HG02885 (cell line): Measurements from ENCODE around the gene HIP1.
"Not testable (repeated sequence)": the region's sequence is repeated elsewhere in the genome, so short reads cannot be mapped to it uniquely, and the experiment has no call there.

Source experiments
- ATAC-seq: cut with Tn5 transposase; IDR thresholded peaks from one replicate; pipeline ENCODE4 v1.9.1; 2021; ENCODE audit warnings: mild to moderate bottlenecking; ENCODE audit not compliant: unreplicated experiment, poor library complexity

The HIP1 gene

DNA sequence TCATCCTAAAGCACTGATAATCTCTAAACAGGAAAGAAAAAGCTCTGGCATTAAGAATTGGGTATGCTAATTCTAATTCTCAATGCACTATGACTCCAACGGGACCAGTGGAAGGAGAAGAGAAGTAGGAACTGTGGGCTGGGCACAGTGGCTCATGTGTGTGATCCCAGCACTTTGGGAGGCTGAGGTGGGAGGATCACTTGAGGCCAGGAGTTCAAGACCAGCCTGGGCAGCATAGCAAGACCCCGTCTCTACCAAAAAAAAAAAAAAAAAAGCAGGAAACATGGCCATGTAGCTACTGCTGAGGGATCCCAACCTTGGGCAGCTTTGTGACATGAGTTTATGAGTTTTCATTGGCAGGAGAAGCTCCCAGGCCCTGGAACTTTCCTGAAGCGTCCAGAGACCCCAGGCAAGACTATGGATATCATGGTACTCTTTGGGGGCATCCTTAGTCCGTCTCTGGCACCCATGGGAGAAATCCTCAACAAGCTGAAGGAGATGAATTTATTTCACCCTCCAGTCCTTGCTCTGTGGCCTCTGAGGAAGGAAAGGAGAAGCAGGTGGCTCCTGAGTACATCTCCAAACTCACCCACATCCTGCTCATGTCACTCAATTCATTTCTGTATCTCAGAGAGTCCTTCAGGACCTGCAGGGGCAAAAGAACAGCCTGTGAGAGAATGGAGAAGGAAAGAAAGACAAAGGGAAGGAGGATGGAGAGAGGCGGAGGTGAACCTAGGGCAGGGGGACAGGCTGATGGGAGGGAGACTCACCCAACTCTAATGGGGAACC, 147.1 kb downstream of the HIP1 start:
- ATAC-seq: no peak

DNA sequence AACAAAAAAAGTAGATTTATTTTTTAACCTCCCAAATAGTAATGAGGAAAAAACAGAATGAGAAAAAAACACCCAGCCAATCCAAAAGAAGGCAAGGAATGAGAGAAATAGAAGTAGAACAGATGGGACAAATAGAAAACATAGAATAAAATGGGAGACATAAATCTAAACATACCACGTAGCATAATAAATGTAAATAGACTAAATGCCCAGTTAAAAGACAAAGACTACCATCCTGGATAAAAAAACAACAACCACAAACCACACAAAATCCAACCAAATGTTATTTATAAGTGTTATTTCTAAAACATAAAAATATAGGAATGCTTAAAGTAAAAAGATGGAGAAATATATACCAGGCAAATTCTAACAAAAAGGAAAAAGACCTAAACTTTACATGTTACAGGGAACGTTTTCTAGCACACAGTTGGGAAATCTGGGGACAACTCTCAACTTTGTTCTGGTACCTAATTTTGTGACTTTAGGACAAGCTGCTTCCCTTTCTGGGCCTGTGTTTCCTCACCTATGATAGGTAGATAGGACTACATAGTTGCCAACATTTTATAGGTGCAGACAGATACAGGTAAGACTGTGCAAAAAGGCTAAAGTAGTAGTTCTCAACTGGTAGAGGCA, 148.3 kb downstream of the HIP1 start:
- no peak for ATAC-seq

DNA sequence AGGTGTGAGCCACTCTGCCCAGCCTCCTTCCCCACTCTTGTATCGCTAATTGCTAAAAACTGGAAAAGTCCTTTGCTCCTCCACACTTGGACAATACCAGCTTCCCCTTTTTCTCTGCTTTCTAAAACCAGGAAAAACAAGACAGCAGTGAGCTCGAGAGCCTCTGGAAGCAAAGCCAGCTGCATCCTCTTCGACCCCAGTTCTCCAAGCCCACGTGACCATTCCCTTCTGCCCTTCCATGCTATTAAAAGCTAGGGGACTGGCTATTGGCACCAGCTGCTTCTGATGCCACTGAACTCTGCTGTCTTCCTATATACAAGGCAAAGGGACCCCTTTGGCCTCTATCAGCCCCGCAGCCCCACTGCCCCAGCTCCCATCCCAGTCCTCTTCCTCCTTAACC, 154.4 kb downstream of the HIP1 start:
- no peak for ATAC-seq

DNA sequence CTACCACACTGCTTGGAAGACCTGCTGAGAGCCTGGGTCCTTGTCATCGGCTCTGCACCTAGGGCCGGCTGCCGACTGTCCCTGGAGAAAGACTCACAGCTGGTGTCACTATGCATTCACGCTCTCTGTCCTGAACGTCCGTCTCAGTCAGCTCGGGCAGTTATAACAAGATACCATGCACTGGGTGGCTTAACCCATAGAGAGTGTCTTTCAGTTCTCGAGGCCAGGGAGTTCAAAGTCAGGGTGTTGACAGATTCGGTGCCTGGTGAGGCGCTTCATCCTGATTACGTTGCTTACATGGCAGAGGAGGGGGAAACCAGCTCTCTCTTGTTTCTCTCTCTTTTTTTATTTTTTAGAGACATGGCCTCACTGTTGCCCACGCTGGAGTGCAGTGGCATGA, 155.5 kb downstream of the HIP1 start:
- ATAC-seq: no peak

DNA sequence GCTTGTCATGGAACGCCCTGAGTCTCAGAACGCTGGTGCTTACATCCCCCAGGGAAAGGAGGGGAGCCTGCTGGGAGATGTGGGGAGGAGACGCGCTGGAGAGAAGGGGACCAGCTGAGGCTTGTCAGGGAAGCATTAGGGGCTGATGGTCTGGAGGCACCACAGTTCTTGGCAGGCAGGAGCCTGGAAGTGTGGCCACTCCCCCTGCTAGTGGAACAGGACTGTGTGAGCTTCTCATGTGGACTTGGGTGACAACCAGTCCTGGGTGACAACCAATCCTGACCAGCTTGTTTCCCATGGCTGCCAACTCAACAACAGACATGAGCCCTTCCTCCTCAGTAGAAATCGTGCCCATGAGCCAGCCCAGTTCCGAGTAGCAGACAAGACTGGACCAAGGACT, 158.8 kb downstream of the HIP1 start:
- ATAC-seq: no peak

DNA sequence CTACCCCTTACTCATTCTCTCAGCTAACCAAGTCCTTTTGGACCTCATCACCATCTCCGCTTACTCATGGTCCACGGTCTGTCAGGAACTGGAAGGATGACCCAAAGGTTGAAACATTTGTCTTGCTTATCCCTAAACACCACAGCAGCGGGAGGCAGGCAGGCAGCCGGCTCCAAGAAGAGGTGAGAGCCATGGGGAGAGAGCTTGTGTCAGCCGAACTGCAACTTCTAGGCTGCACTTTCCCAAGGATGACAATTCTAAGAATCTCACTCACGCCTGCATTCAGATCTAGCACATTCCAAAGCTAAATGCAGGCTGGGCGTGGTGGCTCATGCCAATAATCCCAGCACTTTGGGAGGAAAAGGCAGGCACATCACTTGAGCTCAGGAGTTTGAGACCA, 160.7 kb downstream of the HIP1 start:
- ATAC-seq: no peak

DNA sequence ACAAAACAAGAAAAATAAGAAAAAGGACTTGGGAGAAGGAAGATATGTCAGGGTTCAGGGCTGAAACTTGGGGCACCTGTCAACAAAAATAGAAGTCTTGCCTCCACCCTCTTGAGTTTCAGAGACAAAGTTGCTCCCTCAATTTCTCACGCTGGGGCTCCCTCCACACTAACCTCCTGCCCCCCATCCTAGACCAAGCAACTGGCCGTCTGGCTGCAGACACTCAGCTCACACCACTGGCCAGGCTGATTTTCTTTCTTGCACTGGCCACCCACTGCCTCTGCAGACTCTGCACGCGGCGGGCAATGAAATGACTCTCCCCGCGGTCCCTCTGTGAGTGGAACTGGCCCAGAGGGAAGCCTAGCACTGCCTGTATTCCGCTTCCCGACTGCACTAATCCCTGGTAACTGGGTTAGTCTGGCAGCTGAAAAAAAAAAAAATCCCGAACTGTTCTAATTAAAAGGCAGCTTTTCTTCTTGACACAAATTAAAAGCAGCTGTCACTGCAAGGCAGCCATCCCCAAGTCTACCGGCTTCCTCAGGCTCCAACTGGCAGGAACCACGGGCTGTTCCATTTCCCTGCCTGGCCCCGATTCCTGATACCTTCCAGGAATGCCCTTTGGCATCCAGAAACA, 163.1 kb downstream of the HIP1 start:
- no peak for ATAC-seq

DNA sequence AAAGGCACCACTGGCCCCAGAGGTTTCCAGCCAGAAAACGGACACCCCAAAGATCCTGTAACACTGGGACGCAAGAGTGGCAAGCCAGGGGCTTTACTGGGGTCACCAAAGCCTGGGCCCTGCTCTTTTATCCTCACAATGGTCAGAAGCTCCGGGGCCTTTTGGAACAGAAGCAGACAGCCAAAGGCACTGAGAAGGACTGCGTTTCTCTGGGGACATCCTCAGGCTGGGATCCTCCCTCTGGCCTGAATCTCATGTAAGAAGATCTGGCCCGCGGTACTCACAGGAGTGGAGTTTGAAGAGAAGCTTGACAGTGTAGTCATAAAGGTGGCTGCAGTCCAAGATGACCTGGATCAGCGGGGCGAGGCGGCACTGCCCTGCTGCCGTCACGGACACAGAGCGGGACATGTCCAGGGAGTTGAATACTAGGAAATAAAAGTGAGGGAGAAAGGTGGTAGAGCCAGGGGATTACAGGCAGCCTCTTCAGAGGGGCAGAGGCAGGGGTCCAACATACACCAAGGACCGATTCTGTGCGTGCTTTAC, 165.2 kb downstream of the HIP1 start:
- no peak for ATAC-seq

DNA sequence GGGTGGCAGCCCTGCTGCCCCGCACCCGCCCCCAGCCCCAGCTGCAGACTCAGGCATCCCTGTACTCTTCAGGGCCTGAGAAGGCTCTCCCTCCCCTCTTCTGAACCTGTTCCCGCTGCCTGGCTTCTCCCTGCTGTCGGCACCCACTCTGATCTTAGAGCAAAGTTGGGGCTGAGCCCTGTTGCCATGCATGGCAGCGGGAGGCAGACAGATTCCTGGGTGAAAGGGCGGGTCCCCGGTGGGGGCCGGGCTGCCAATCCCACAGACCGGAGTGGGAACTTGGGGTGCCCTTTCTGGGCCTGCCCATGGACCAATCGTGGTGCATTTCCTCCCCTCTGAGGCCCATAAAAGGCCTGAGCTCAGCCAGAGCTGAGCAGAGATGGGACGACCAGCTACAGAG, 165.9 kb downstream of the HIP1 start:
- no peak for ATAC-seq

DNA sequence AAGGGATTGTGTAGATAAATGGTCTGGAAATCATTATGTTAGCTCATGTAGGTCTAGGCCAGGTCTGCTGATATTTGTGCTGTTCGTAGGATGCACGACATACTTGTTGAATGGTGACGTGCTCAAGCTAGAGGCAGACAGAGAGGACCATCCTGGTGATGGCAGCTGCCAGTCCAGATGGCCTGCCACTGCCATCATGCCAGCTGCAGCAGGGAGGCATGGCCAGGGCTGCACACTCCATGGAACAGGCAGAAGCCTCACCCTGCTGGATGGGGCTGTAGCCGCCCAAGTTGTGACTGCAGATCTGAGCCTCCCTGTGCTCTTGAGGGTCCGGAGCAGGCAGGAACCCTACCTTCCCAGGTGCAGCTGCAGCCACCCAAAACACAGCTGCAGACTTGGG, 166.3 kb downstream of the HIP1 start:
- no peak for ATAC-seq

DNA sequence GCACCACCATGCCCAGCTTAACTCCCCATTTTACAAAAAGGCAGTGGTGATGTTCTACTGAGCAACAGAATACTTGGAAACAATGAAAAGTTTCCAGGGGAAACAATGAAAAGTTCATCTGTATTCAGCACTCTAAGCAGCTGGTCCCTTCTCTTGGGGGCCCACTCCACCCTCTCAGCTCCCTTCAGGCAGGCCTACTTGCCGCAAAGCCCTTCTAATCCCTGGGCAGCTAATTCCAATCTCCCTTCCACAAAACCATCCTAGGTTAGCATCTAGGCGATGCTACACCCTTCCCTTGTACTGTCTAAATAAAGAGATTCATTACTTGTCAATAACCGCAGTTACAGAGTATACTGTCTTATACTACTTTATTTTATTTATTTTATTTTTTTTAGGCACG, 167.5 kb downstream of the HIP1 start:
- ATAC-seq: no peak

DNA sequence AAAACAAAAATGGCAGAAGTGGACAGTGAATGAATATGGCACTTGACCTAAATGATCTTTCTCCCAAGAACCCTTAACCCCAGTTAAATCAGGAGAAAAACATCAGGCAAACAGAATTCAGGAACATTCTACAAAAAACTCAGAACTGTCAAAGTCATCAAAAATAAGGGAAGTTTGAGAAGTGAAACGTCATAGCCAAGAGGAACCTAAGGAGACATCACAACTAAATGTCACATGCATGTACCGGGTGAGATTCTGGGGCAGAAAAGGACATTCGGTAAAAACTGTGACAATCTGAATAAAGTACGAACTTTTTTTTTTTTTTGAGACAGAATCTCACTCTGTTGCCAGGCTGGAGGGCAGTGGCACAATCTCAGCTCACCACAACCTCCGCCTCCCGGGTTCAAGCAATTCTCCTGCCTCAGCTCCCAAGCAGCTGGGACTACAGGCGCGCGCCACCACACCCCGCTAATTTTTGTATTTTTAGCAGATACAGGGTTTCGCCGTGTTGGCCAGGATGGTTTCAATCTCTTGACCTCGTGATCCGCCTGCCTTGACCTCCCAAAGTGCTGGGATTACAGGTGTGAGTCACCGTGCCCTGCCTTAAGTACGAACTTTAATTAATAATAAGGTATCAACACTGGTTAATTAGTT, 169.0 kb downstream of the HIP1 start:
- ATAC-seq: not testable (repeated sequence)

DNA sequence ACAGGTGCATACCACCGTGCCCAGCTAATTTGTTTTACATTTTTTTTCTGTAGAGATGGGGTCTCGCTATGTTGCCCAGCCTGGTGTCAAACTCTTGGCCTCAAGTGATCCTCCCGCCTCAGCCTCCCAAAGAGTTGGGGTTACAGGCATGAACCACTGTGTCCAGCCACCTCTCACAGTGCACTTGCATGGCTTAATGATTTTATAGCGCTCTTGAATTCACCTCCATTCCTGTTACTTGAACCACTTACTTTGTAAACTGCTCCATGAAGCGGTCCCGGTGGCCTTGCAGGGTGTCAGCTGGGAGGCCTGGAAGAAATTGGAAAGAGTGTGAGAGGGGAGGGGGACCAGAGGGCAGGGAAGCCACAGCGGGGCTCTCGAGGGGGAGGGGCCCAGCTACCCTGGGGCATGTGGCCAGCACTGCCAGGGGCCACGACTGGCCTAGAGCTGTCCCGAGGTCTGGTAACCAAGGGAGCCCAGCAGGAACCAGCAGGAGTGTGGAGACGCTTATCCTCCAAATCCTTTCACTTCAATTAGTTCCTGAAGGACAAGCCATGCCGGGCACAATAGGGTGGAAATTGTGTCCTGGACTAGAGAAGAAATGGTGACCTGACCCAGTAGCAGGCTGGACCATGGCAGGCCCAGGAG, 170.7 kb downstream of the HIP1 start:
- no peak for ATAC-seq

DNA sequence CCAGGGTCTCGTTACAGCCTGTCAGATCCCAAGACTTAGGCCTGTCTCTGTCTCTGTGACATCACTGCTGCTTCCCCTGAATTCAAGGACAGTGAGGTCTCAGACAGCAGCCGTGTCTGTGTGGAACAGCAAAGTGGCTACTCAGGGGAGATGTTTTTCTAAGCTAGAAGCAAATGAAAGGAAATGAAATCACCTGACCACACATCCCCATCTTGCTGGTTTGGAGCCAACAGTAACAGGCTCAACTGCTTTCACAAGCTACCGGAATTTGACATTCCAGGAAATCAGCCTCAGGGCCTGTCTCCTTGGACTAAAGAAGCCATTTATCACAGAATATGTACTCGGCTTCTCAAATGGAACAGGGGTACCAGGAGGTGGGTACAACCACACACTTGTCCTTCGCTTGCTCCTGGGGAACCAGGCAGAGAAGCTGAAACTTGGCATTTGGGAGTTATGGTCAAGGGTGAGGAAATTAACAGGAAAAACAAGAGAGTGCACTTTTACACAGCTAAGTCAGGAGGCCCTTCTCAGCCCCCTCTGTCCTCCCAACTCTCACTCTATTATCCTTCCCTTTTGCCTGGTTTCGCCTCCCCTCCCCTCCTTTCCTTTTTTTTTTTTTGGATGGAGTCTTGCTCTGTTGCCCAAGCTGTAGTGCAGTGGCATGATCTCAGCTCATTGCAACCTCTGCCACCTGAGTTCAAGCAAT, 173.5 kb downstream of the HIP1 start:
- no peak for ATAC-seq

DNA sequence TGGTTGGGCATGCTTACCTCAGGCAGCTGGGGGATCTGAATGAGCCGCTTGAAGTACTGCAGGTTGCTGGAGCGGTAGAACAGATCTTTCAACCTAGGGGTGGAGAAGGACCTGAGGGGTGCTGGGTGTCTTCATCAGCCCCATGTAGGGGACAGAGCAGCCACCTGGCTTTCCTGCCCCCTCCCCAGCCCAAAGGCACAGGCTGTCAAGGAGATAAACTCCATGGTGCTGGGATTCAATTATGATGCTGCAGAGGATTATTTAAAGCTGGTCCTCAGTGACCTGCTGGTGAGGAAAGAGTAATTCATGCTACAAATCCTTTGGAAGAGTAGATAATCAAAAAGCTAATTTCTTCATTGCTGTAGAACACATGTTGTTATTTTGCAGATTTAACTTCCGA, 175.6 kb downstream of the HIP1 start:
- ATAC-seq: no peak

DNA sequence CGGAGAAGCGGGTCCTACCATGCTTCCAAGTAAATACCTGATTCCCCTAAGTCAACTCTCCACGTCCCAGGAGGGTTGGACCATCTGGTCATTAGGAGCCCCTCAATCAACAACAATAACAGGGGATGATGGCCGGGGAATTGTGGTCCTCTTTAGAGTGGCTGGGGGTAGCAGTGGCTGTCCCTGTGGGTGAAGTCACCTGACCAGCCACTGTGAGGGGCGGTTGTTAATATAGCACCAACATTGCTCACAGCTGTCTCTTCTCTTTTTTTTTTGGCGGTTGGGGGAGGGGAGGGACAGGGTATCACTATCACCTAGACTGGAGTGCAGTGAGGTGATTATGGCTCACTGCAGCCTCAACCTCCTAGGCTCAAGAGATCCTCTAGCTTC, 178.8 kb downstream of the HIP1 start:
- no peak for ATAC-seq

DNA sequence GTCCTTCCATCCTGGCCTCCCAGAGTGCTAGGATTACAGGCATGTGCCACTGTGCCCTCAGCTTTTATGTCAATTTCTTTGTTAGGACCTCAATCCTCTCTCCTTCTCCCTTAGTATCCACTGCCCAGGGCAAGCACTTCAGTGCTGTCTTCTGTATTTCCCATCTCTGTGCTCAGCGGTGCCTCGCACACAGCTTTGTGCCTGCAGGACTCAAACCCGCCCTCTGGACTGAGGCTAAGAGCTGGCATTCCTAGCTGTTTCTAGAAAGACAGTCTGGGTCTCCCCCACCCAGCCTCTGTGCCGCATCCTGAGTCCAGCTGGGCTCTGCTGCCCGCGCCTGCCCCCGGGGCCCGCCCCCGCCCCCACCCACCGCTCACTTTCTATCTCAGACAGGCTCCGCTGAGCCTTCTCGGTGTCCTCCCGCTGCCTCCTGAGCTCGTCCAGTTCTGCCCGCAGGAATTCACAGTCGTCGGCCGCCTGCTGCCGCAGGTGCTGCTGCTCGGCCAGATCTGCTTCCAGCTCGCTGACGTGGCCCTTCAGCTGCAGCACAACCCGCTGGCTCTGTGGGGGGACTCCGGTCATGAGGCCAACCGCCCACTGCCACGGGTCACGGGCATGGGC, 179.3 kb downstream of the HIP1 start:
- no peak for ATAC-seq

DNA sequence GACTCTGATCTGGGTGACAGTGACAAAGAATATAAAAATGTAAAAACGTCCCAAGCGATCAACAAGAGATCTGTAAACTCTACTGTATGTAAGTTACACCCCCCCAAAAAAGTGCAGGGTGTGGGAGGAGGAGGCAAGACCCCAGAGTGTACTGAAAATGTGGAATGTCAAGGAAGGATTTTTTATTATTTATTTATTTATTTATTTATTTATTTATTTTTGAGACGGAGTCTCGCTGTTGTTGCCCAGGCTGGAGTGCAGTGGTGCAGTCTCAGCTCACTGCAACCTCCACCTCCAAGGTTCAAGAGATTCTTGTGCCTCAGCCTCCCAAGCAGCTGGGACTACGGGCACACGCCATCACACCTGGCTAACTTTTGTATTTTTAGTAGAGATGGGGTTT, 181.9 kb downstream of the HIP1 start:
- ATAC-seq: not testable (repeated sequence)

DNA sequence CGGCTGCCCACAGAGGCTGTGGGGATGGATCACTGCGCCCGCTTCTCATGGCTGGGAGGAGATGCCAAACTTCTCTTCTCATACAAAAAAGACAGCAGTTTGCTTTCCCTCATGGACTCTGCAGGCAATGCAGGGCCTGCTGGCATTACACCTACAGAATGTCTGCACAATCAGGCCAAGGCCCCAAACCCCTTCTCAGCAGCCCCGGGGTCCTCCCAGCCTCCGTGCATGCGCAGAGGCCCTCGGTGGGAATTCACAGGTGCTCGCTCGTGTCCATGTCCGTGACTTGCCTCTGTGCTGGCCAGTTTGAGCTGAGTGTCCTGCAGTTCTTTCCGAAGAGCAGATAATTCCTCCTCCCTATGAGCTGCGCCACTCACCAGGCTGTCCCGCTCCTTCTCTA, 183.0 kb downstream of the HIP1 start:
- ATAC-seq: no peak
